ENCODE measurements around the gene INTS11. TPM values are rescaled to one million over a fixed set of nuclear protein-coding genes. Genes with fewer than 3 reads are reported as not detected.

INTS11 gene
- total and polyA plus RNA-seq, 2 of the 13 experiments (the other 11 are each of a cell fraction or from before 2014, with no cell fraction given), result 52.8 to 94.8 TPM

- TF ChIP-seq, protein P1, sequence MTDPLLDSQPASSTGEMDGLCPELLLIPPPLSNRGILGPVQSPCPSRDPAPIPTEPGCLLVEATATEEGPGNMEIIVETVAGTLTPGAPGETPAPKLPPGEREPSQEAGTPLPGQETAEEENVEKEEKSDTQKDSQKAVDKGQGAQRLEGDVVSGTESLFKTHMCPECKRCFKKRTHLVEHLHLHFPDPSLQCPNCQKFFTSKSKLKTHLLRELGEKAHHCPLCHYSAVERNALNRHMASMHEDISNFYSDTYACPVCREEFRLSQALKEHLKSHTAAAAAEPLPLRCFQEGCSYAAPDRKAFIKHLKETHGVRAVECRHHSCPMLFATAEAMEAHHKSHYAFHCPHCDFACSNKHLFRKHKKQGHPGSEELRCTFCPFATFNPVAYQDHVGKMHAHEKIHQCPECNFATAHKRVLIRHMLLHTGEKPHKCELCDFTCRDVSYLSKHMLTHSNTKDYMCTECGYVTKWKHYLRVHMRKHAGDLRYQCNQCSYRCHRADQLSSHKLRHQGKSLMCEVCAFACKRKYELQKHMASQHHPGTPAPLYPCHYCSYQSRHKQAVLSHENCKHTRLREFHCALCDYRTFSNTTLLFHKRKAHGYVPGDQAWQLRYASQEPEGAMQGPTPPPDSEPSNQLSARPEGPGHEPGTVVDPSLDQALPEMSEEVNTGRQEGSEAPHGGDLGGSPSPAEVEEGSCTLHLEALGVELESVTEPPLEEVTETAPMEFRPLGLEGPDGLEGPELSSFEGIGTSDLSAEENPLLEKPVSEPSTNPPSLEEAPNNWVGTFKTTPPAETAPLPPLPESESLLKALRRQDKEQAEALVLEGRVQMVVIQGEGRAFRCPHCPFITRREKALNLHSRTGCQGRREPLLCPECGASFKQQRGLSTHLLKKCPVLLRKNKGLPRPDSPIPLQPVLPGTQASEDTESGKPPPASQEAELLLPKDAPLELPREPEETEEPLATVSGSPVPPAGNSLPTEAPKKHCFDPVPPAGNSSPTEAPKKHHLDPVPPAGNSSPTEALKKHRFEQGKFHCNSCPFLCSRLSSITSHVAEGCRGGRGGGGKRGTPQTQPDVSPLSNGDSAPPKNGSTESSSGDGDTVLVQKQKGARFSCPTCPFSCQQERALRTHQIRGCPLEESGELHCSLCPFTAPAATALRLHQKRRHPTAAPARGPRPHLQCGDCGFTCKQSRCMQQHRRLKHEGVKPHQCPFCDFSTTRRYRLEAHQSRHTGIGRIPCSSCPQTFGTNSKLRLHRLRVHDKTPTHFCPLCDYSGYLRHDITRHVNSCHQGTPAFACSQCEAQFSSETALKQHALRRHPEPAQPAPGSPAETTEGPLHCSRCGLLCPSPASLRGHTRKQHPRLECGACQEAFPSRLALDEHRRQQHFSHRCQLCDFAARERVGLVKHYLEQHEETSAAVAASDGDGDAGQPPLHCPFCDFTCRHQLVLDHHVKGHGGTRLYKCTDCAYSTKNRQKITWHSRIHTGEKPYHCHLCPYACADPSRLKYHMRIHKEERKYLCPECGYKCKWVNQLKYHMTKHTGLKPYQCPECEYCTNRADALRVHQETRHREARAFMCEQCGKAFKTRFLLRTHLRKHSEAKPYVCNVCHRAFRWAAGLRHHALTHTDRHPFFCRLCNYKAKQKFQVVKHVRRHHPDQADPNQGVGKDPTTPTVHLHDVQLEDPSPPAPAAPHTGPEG (CRISPR knock-in tag; IDR thresholded peaks at IDR 0.05), result 0 out of 2 replicates have a peak, but pooled peaks have one; percentile 43
- TF ChIP-seq CHD2 (IDR thresholded peaks at IDR 0.05; ENCODE audit: low read depth, low read length) (no peak), CHD4 (IDR thresholded peaks at IDR 0.05; ENCODE audit: borderline replicate concordance, low read length) (no peak), TRIM24 (CRISPR knock-in tag; IDR thresholded peaks at IDR 0.05) (no peak), NONO (IDR thresholded peaks at IDR 0.05) (no peak), NONO (CRISPR knock-in tag; conservative IDR thresholded peaks at IDR 0.05) (0 out of 2 replicates have a peak, but pooled peaks have one; percentile 51), DNMT3B (CRISPR knock-in tag; conservative IDR thresholded peaks at IDR 0.05) (no peak), MYNN (CRISPR knock-in tag; IDR thresholded peaks at IDR 0.05; ENCODE audit: low read depth) (no peak), DR1 (CRISPR knock-in tag; IDR thresholded peaks at IDR 0.05) (no peak), NFATC3 (CRISPR knock-in tag; IDR thresholded peaks at IDR 0.05) (no peak), ZNF570 (CRISPR knock-in tag; IDR thresholded peaks at IDR 0.05; ENCODE audit: borderline replicate concordance) (no peak), STAG1 (CRISPR knock-in tag; IDR thresholded peaks at IDR 0.05) (peak; percentile 71), RORA (CRISPR knock-in tag; IDR thresholded peaks at IDR 0.05) (no peak), ELF1 (CRISPR knock-in tag; IDR thresholded peaks at IDR 0.05) (0 out of 2 replicates have a peak, but pooled peaks have one; percentile 34), NFKB2 (CRISPR knock-in tag; IDR thresholded peaks at IDR 0.05; ENCODE audit: borderline replicate concordance) (0 out of 2 replicates have a peak, but pooled peaks have one; percentile 22), CEBPG (CRISPR knock-in tag; IDR thresholded peaks at IDR 0.05) (no peak)
- TF ChIP-seq, protein P2, sequence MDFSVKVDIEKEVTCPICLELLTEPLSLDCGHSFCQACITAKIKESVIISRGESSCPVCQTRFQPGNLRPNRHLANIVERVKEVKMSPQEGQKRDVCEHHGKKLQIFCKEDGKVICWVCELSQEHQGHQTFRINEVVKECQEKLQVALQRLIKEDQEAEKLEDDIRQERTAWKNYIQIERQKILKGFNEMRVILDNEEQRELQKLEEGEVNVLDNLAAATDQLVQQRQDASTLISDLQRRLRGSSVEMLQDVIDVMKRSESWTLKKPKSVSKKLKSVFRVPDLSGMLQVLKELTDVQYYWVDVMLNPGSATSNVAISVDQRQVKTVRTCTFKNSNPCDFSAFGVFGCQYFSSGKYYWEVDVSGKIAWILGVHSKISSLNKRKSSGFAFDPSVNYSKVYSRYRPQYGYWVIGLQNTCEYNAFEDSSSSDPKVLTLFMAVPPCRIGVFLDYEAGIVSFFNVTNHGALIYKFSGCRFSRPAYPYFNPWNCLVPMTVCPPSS (IDR thresholded peaks at IDR 0.05), result no peak
- TF ChIP-seq, protein P3, sequence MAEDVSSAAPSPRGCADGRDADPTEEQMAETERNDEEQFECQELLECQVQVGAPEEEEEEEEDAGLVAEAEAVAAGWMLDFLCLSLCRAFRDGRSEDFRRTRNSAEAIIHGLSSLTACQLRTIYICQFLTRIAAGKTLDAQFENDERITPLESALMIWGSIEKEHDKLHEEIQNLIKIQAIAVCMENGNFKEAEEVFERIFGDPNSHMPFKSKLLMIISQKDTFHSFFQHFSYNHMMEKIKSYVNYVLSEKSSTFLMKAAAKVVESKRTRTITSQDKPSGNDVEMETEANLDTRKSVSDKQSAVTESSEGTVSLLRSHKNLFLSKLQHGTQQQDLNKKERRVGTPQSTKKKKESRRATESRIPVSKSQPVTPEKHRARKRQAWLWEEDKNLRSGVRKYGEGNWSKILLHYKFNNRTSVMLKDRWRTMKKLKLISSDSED (CRISPR knock-in tag; IDR thresholded peaks at IDR 0.05), result no peak
- TF ChIP-seq, protein P4, sequence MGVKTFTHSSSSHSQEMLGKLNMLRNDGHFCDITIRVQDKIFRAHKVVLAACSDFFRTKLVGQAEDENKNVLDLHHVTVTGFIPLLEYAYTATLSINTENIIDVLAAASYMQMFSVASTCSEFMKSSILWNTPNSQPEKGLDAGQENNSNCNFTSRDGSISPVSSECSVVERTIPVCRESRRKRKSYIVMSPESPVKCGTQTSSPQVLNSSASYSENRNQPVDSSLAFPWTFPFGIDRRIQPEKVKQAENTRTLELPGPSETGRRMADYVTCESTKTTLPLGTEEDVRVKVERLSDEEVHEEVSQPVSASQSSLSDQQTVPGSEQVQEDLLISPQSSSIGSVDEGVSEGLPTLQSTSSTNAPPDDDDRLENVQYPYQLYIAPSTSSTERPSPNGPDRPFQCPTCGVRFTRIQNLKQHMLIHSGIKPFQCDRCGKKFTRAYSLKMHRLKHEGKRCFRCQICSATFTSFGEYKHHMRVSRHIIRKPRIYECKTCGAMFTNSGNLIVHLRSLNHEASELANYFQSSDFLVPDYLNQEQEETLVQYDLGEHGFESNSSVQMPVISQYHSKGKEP (CRISPR knock-in tag; IDR thresholded peaks at IDR 0.05), result no peak
These were observed 47.6 kb upstream of the INTS11 start (continued) for GRCh38 chr1:1371746-1372711.
